ENCODE measurements around the gene ZNF747.

Gene ZNF747

DNA sequence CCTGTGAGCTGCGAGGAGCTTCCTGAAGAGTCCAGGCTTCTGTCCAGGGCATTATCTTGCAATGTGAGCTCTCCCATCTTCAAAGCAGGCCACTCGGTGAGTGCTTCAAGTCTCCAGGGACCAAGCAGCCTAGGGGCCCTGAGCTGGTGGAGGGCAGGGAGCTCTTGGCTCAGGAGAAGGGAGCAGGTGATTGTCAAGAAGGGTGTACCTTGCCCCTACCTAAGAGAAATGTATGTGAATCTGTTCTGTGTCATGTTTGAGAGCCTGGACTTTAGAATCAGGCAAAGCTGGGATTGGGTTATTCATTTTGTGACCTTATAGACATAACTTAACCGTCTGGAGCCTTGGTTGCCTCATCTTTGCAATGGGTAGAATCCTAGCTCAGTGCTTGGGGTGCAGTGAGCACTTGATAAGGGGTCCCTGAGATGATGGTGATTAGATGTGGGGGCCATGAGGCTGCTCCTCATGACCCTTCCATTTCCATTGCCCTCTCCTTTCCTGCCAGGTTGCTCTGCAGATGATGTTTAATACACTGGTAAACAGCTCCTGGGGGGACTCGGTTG lies 24.2 kb downstream of the ZNF747 start:
- DNase-seq: no peak

DNA sequence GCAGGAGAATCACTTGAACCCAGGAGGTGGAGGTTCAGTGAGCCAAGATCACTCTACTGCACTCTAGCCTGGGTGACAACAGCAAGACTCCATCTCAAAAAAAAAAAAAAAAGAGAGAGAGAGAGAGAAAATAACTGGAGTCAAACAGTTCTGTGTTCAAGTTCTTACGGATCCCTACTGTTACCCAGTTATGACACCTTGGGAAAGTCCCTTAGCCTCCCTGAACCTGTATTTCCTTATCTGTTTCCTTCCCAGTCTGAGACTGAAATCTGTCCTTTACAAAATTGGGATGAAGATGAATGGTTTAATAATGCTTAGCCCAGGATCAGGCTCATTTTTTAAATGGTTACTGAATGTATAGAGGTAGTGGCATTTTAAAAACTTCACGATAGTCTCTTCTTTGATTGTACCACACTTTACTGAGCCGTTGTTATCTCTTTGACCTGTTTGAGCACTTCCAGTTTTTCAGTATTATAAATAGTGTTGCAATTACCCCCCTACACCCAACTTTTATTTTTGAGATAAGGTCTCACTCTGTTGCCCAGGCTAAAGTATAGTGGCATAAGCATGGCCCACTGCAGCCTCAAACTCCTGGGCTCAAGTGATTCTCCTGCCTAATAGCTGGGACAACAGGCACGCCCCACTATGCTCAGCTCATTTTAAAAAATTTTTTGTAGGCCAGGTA lies 25.4 kb downstream of the ZNF747 start:
- DNase-seq: no peak

DNA sequence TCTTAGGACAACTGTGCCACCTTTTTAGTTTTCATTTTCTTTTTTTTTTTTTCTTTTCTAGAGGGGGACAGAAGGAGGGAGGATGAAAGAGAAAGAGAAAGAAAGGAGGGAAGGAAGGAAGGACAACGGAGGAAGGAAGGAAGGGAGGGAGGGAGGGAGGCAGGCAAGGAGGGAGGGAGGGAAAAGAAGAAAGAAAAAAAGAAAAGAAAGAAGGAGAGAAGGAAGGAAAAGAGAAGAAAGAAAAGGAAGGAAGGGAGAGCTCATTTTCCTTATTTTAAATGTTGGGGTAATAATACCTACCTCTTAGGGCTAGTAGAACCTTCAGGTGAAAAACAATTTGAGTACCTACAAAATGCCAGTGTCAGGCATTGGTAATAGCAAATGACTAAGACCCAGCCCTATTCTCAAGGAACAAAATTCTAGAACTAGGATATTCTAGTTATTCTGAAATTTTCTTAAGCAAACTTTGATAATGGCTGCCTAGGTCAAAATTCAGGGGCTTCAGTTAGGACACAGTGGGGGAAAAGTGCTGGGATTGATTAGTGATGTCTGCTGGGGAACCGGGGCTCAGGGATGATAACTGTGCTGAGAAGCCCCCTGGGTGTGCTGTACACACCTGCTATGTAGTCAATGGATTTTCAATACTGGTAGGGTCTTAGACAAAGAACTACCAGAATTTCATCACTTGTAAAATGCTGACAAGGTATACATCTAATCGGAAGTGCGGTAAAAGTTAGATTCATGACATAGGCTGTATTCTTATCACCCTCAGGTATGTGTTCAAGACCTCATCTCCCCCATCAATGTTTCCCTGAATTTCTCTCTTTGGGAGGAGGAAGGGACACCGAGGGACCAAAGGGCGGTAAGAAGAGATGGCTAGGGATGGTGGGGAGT lies 31.0 kb downstream of the ZNF747 start:
- no peak for DNase-seq

DNA sequence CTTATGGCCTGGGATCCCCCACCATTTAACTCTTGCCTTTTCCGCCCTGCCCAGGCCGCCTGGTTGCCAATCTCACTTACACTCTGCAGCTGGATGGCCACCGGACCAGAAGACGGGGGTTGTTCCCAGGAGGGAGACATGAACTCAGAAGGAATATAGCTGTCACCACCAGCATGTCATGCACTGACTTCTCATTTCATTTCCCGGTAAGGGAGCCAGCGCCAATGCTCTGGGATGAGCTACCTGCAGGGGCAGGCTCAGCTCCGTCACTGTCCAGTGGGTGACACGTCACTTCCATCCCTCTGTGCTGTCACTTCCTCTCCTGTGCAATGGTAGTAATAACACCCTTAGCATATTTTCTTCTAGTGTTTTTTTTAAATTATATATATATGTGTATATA lies 35.4 kb downstream of the ZNF747 start:
- DNase-seq: no peak

DNA sequence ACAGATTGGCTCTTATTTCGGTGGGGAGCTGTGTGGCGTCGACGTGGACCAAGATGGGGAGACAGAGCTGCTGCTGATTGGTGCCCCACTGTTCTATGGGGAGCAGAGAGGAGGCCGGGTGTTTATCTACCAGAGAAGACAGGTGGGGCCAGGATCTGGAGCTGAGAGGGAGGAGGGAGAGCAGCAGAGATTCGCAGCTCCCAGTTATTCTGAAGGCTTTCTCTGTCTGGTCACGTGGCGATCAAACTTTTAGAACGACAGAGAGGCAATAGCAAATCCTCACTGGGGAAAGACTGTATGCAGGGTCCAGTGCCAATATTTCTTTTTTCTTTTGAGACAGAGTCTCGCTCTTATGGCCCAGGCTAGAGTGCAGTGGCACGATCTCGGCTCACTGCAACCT lies 39.9 kb downstream of the ZNF747 start:
- DNase-seq: no peak

DNA sequence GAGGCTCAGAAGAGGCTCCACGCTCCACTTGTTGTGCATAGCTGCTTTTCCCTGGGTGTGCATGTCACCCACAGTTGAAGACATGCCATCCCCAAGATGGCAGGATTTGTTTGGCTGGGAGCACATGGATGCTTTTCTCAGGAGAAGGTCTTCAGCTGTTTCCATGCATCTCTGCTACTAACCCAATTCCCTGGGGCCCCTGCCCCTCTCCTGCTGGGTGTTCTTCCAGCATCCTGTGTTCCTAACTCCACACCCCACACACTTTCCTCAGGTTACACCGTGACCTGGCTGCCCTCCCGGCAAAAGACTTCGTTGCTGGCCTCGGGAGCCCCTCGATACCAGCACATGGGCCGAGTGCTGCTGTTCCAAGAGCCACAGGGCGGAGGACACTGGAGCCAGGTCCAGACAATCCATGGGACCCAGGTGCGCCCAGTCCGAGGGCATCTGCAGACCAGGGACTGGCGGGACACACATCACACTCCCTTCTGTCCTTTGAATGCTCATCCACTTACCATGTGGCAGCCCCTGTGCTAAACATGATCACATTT lies 40.6 kb downstream of the ZNF747 start:
- no peak for DNase-seq

DNA sequence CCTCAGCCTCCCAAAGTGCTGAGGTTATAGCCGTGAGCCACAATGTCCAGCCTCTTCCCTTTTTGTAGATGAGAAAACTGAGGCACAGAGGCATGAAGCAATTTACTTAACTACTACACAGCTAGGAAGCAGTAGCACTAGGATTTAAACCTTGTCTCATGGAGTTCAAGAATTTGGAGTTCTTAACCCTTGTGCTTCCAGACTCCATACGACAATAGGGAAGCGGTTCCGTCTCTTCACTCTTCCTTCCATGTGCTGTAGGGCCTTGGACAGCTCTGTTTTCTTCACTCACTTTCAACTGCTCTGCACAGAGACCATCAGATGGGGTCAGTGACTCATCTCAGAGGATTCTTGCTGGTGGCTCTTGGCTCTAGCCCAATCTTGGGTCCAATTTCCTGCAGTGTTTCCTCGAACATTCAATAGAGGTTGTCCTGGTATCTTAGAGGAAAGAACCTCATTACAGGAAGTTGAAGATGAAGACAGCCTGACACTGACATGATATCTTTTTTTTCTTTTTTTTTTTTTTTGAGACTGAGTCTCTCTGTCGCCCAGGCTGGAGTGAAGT lies 42.8 kb downstream of the ZNF747 start:
- DNase-seq: no peak

DNA sequence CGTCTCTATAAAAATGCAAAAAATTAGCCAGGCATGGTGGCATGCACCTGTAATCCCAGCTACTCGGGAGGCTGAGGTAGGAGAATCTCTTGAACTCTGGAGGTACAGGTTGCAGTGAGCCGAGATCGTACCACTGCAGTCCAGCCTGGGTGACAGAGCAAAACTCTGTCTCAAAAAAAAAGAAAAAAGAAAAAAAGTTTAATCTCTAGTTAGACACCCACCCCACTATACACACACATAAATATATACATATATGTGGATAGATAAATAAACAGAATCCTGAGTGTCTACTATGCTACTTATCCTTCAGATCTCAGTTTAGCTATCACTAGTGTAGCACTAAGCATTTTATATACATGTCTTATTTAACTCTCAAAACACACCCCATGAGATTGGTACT lies 43.4 kb downstream of the ZNF747 start:
- no peak for DNase-seq

DNA sequence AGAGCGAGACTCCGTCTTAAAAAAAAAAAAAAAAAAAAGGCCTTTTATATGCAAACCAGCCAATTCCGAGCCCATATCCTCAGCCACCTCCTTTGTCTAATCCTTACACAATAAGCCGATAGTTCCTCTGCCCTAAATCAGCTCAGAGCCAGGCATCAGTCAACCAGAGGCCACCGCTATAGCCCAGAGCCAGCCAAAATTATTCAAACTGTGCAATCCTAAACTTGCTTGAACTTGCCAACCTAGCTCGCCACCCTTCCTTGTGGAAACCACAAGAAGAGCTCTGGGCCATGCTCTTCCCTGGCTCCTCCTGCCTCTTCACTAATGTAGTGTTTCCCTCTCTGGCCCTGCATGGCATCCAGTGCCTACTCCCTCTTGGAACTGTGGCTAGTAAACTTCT lies 44.4 kb downstream of the ZNF747 start:
- no peak for DNase-seq

DNA sequence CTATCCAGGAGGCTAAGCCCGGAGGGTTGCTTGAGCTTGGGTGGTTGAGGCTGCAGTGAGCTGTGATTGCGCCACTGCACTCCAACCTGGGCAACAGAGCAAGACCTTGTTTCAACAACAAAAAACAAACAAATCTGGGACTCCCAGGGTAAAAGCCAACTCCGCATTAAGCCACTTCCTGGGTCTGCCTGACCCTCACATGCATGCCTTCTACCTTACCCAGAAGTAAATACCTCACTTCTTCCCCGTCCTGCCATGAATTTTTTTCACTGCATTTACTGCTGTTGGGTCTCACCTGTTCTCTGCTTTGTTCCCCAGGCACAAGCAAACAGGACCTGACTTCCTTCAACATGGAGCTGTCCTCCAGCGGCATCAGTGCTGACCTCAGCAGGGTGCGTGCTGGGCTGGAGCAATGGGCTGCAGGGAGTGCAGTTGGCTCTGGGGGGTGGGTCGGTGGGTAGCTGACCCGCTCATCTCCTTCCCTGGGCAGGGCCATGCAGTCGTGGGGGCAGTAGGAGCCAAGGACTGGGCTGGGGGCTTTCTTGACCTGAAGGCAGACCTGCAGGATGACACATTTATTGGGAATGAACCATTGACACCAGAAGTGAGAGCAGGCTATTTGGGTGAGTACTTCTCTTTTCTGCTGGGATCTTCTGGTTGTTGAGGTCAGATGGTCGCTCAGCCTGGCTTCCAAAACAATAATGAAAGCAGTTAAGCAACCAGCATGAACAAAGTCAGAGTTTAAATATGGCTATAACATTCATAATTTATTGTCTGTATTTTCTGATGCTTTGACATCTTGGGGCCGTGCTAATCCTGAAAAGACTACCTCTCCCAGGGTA lies 45.7 kb downstream of the ZNF747 start:
- DNase-seq: no peak

DNA sequence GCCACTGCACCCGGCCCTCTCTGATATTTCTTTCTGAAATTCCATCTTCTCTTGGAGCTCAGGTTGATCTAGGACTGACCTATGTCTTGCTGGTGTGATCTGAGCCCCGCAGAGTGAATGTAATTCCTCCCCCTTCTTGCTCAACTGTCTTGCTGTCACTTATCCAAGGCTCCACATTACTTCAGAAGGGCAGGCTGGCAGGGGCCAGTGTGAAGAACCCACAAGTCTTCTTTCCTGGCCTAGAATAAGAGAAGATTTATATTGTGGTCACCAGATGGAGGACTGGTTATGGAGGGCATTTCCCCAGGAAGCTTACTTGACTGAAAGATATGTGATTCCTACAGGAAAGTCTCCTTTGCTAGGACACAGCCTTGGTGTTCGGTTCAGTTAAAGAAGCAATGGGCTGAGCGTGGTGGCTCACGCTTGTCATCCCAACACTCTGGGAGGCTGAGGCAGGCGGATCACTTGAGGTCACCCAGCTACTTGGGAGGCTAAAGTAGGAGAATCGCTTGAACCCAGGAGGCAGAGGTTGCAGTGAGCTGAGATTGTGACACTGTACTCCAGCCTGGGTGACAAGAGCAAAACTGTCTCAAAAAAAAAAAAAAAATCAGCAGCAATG lies 48.7 kb downstream of the ZNF747 start:
- no peak for DNase-seq

DNA sequence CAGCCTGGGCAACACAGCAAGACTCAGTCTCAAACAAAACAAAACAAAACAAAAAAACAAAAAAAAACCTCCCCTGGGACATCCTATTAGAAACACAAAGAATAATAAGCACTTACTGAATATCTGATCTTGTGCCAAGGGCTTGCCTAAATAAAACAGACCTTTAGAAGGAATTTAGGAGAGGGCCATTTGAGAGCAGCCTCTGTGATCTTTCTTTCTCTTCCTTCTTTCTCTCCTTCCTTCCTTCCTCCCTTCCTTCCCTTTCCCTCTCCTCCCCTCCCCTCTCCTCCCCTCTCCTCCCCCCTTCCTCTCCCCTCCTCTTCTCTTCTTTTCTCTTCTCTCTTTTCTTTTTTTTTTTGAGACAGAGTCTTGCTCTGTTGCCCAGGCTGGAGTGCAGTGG lies 49.8 kb downstream of the ZNF747 start:
- no peak for DNase-seq

DNA sequence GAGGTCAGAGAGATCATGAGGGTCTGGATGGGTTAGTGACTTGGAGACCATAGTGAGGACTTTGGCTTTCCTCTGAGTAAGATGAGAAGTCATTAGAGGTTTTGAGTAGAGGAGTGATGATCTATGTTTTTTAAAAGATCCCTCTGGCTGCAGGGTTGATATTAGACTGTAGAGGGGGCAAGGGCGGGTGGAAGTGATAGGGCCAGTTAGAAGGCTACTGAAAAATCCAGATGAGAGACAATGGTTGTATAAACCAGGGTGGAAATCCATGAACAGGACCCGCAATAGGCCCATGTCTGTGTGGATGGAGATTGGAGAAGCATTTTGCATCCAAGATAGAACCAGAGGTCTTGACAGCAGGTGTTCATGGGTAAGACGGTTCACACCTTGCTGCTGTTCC lies 52.3 kb downstream of the ZNF747 start:
- DNase-seq: no peak

DNA sequence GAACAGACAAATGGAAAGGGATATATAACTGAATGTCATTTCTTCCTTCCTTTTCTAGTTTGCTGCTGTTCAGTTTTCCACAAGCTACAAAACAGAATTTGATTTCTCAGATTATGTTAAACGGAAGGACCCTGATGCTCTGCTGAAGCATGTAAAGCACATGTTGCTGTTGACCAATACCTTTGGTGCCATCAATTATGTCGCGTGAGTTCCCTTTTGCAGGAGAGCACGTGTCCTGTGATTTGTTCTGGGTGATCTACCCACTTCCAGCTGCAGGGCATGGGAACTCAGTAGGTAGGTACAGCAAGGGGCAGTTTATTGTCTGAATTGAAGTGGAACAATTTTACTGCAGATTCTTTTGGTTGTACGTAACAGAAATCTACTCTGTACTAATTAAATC lies 53.3 kb downstream of the ZNF747 start:
- no peak for DNase-seq

All from NCI-H510A treated with DMSO at 0.1 percent for 48 hours (cell line).